DMS153 treated with DMSO at 0.1 percent for 48 hours (cell line): ENCODE measurements around the gene DLX6.
A peak's percentile ranks its signal among the peaks of the same experiment; 100 is the strongest.
"Not testable (repeated sequence)": the region's sequence is repeated elsewhere in the genome, so short reads cannot be mapped to it uniquely, and the experiment has no call there.

Source experiments
- DNase-seq: peaks from one replicate; lab custom pipeline; 2025; ENCODE audit not compliant: unreplicated experiment; lab: John Stamatoyannopoulos, UW

Gene DLX6

GRCh38 chr7:97021747-97022490, 16.6 kb downstream of the DLX6 start:
- no peak for DNase-seq

- no peak for DNase-seq
Observed at GRCh38 chr7:97022491-97023306, 17.3 kb downstream of the DLX6 start.

- peak; percentile 39 for DNase-seq
Observed at GRCh38 chr7:97024209-97025129, 19.1 kb downstream of the DLX6 start, which contains the start of gene DLX5. Gene DLX5 (minus strand): TSS chr7:97024831. CDS start chr7:97024623, 208 bp downstream.

- no peak for DNase-seq
Observed at GRCh38 chr7:97025130-97025499, 19.8 kb downstream of the DLX6 start.

- no peak for DNase-seq
Observed at GRCh38 chr7:97025983-97026714, 20.8 kb downstream of the DLX6 start.

GRCh38 chr7:97026715-97027426, 21.5 kb downstream of the DLX6 start:
- DNase-seq: no peak

GRCh38 chr7:97027427-97028234, 22.3 kb downstream of the DLX6 start:
- DNase-seq: peak; percentile 86

GRCh38 chr7:97034213-97034852, 29.0 kb downstream of the DLX6 start:
- DNase-seq: not testable (repeated sequence)

- no peak for DNase-seq
Observed at GRCh38 chr7:97039374-97040065, 34.2 kb downstream of the DLX6 start.

GRCh38 chr7:97043281-97043680, 37.9 kb downstream of the DLX6 start:
- no peak for DNase-seq
